A172 (cell line): ENCODE data around the gene TSPAN14. TPM values are rescaled to one million over a fixed set of nuclear protein-coding genes. Genes with fewer than 3 reads are reported as not detected.
"Not testable (repeated sequence)": the region's sequence is repeated elsewhere in the genome, so short reads cannot be mapped to it uniquely, and the experiment has no call there.

ENCODE experiments used
- DNase-seq: peaks from one replicate; pipeline ENCODE4 v3.0.0-alpha.2; 2015; ENCODE audit warnings: low spot score
- total RNA-seq: library from RNA; depleted of rRNA; stranded (reverse); fragments of >200 nt; shearing (Covaris generic); gene quantifications from 2 replicates; pipeline ENCODE4 v1.2.3, GENCODE V29; 2014

TSPAN14 gene
- total RNA-seq, 1 experiment from 2014 or later = 38.4 TPM

- no peak for DNase-seq
These were observed 13.9 kb downstream of the TSPAN14 start for GRCh38 chr10:80468002-80468401.

GRCh38 chr10:80468806-80469421, 14.8 kb downstream of the TSPAN14 start:
- DNase-seq = no peak

GRCh38 chr10:80470266-80470665, 16.2 kb downstream of the TSPAN14 start:
- no peak for DNase-seq

- DNase-seq = no peak
These were observed 16.9 kb downstream of the TSPAN14 start for GRCh38 chr10:80471001-80471400.

- DNase-seq = peak; percentile 64
These were observed 17.7 kb downstream of the TSPAN14 start for GRCh38 chr10:80471715-80472233.

GRCh38 chr10:80472234-80473095, 18.4 kb downstream of the TSPAN14 start:
- DNase-seq = peak; percentile 87

GRCh38 chr10:80473096-80473657, 19.1 kb downstream of the TSPAN14 start:
- no peak for DNase-seq

- DNase-seq = peak; percentile 38
These were observed 19.8 kb downstream of the TSPAN14 start for GRCh38 chr10:80473692-80474596.

- DNase-seq = no peak
These were observed 20.4 kb downstream of the TSPAN14 start for GRCh38 chr10:80474597-80474910.

- DNase-seq = no peak
These were observed 20.8 kb downstream of the TSPAN14 start for GRCh38 chr10:80474941-80475340.

- not testable (repeated sequence) for DNase-seq
These were observed 21.5 kb downstream of the TSPAN14 start for GRCh38 chr10:80475641-80476040.

- DNase-seq = no peak
These were observed 22.6 kb downstream of the TSPAN14 start for GRCh38 chr10:80476685-80477084.

GRCh38 chr10:80477813-80478212, 23.7 kb downstream of the TSPAN14 start:
- DNase-seq = peak; percentile 96

GRCh38 chr10:80480373-80480772, 26.3 kb downstream of the TSPAN14 start:
- not testable (repeated sequence) for DNase-seq

GRCh38 chr10:80480852-80481251, 26.7 kb downstream of the TSPAN14 start:
- no peak for DNase-seq

GRCh38 chr10:80484243-80484642, 30.1 kb downstream of the TSPAN14 start:
- DNase-seq = no peak

- DNase-seq = no peak
These were observed 30.6 kb downstream of the TSPAN14 start for GRCh38 chr10:80484676-80485075.

- DNase-seq = no peak
These were observed 31.2 kb downstream of the TSPAN14 start for GRCh38 chr10:80485076-80485945.

- no peak for DNase-seq
These were observed 32.0 kb downstream of the TSPAN14 start for GRCh38 chr10:80485946-80486764.
